Ecto neural progenitor cell (in vitro differentiated cells): Measurements from ENCODE around the gene MACROD2.
"Not testable (repeated sequence)": the region's sequence is repeated elsewhere in the genome, so short reads cannot be mapped to it uniquely, and the experiment has no call there.

Source experiments
- DNase-seq: peaks from one replicate; pipeline ENCODE4 v3.0.0-alpha.2; 2018; ENCODE audit warnings: low spot score

The MACROD2 gene

DNA sequence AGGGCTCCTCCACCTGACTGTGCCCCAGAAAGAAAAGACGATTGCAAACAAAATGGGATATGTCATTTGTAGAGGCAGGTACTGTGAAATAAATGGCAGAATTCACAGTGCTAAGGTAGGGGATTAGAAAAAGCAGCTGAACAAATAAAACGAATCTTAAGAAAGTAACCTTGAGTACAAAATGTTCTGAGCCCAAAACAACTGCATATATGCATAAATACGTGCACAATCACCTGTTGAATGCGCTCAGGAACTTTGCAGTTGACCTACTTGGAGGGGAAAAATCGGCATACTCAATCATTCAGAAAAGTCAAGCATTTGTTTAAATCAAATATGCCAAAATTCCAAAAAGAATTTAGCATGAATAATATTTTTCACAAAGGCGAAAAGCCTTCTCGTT is 1114.2 kb downstream of the MACROD2 start:
- no peak for DNase-seq

DNA sequence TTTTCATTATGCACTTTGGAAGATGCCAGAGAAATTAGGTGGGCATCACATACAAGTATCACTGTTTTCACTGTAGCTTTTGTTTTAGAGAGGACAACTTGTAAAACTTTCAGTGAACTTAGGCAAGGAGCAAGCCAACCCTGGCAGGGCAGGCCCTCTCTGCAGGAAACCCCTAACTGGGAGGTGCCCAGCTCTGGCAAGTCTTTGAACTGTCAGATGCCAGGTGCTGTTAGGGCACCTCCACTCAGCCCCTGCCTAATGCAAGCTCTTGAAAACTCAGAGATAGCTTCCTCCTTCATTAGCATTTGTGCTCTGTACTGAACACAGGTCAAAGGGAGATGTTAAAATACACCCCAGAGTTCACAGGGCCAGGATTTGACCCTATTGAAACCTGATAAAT is 1116.3 kb downstream of the MACROD2 start:
- no peak for DNase-seq

DNA sequence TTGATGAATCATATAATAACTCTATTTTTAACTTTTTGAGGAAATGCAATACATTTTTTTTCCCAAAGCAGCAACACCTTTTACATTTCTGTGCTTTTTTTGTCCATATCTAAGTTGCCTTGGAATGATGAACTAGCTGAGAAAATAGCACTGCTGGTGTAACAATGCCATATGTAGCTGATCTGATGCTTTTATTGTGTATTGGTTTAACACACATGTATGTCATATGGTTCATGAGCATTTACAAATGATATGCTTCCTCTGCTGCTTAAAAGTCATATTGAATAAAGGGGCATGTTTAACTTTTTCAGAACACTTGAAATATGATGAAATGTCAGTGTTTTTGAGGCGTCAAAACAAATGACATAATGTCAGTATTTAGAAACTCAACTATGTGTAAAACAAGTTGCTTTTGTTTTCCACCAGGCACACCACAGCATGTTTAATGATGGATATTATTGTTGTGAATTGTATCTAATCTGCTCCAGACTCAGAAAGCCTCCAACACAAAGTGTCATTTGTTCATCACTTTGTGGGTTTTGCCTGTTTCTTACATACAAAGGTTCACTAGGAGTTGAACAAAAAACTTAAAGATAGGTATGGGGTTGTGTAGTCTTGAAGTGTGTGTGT is 1117.9 kb downstream of the MACROD2 start:
- no peak for DNase-seq

DNA sequence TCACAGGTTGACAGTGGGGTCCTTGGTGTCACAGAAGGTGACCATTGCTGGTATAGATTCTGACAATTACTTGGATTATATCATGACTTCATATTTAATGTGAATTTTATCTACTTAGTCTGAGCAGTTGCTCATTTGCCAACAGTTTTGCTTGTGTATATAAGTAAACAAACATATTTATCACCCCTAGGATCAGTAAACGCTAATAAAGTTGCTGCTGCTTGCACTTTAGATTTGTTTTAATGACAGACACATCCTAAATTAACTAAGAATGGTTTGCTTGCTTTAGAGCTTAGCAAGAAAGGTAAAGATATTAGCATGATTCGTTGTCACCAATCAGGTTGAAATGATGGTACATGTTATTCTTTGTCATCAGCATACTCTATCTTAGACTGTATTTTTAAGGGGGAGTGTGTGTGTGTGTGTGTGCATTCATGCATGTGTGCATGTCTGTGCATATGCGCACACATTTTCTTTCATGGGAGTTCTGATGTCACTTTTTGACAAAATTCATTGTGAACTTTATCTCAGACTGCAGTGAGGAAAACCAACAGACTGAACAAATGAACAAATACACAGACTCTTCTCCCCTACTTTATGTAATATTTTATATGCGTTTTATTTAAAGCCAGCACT is 1124.7 kb downstream of the MACROD2 start:
- DNase-seq: no peak

DNA sequence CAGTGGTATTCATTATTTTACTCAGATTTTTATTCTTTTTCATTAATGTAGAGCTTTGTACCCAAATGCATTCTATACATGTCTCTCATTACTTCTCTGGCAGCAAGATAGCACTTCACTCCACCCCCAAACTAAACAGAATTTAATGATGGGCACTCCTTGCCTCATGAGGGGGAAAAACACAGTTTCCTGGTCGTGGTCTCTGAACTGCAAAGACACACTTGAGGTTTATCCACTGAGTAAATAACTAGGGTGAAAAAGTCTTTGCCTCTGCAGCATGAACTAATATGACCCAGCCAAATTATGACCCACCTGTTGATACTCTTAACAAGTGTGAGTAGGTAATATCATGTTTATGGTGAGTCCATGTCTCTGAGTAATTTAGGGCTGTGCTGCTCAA is 1127.3 kb downstream of the MACROD2 start:
- DNase-seq: no peak

DNA sequence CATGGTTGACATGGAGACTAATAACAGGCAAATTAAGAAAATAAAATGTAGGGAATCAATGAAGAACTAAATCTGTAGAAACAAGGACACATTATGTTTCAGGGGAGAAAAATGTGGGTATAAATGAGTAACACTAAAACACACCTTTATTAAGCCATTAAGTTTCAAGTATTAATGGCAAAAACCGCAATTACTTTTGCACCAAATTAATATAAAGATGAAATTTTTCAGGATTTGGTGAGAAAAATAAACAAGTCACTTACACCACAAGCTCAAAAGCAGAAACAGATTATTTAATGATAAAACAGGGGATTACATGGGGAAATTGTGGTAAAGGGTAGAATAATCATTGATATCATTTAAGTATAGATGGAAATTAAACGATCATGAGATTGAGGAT is 1135.9 kb downstream of the MACROD2 start:
- DNase-seq: no peak

DNA sequence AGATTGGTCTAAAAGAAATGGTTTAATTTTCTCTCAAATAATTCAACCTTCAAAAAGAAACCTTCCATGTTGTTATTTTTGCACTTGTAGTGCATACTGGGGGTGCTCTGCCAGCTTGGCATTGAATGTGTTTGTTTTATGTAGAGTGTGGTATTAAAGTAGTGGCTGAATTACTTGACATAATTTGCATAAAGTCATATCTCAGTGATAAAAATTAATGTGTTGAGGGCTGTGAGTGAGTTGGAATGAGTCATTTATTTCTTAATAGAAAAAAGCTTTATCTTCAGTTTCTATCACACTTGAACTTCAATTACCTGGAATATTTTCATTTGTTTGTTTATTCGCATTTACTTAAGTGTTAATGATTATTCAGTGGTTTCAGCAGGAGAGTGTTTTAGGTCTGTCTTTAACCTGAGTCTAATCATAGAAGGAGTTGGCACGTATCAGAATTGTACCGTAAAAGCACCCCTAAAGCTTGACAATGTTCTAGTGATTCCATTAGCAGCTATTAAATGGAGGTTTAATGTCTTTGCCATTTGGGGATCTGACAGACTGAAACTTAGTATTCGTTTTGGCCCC is 1143.3 kb downstream of the MACROD2 start:
- no peak for DNase-seq

DNA sequence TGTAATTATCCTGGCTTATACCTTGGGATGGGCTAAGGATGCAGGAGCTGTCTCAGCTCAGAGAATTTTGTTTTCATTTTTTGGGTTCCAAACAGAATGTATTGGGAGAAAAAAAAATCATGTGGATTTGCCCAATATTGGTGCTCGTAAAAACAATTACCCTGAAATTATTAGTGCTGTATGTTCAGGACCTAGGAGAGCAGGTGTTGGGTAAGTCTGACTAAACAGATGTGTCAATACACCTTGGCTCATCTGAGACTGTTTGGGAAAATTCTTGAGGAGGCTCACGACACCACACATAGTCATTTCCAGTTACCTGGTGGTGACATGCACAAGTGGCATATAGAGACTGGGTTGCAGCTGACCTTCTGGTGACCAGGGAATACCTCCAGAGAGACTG is 1144.2 kb downstream of the MACROD2 start:
- no peak for DNase-seq

DNA sequence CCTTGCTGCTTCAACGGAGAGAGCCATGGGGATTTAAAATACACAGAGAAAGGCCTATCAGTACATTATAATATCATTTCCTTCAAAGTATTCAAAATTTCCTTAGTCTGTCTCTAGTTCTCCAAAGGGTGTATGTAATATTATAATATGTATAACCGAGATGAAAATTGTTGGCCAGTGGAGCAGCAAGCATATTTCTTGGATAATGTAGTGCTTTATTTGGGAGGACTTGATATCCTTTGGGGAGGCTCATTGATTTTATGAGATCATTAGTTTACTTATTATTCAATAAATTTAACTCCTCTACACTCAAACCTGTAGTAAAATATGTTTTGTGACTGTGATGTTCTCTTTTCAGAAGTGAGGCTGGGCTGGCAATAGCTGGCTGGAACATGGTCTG is 1145.0 kb downstream of the MACROD2 start:
- no peak for DNase-seq

DNA sequence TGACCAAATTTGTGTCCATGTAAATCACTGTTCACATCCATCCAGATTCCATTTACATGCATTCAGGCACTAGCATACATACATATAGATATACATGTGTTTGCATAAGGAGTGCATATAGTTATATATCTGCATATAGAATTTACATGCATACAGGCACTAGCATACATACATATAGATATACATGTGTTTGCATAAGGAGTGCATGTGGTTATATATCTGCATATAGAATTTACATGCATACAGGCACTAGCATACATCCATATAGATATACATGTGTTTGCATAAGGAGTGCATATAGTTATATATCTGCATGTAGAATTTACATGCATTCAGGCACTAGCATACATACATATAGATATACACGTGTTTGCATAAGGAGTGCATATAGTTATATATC is 1145.6 kb downstream of the MACROD2 start:
- DNase-seq: not testable (repeated sequence)

DNA sequence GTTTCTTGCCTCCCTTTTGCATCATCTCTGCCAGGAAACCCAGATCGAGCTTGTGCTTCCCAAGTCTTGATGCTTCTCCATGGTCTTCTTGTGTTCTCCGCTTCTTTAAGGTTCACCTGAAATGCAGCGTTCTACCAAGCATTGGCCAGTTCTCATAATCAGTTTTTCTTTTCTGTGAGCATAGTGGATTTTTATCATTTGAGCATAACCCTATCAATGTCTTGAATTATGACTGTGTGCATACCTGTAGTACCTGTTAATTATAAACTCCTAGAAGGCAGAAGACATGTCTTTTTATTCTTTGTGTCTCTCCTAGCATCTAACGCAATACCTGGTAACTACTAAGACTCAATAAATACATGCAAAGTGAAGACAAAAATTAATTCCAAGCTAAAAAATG is 1146.5 kb downstream of the MACROD2 start:
- no peak for DNase-seq

DNA sequence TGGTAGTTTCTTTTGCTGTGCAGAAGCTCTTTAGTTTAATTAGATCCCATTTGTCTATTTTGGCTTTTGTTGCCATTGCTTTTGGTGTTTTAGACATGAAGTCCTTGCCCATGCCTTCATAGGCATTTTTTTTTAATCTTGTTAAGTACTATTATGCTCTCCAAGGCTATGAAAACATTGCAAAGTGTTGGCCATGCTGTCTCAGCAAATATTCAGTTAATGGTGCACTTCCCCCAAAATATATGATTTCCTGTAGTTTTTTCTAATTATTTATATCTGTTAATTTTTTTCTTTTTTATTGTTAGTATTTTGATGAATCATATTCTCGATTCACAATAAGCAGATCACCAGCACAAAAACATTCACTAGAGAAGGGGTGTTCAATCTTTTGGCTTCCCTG is 1148.2 kb downstream of the MACROD2 start:
- DNase-seq: no peak

DNA sequence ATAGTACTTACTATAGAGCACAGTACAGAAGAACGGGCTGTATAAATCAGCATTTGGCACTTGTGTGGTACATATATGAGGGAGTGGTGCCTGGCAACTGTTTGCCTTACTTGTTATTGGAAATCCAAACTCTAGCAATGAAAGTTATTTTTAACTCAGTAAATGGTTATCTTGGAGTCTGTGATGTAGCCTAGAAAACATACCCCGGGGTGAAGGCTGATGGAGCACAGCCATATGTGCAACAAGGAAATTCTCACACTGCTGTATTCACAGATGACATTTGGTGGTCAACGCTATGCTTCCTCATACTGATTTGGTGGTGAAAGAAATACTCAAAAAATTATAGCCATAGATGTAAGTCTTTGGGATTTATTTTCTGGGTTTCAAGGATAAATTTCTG is 1149.6 kb downstream of the MACROD2 start:
- no peak for DNase-seq

DNA sequence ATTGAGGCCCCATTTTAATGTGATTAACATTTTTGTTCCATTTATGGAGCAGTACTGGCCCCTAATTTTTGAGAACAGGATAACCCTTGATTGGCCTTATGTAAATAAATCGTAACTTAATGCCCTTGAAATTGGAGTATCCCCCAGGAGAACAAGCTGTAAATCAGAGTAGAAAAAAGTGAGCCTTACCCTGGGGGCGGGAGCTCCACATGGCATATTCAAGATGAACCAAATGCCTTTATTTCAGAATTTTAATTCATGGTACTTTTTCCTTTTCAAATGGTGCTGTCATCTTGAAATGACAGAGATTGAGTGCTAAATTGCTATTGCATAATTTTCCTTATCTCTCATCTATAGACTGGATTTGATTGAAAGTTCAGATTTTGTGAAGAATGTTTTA is 1151.6 kb downstream of the MACROD2 start:
- no peak for DNase-seq

DNA sequence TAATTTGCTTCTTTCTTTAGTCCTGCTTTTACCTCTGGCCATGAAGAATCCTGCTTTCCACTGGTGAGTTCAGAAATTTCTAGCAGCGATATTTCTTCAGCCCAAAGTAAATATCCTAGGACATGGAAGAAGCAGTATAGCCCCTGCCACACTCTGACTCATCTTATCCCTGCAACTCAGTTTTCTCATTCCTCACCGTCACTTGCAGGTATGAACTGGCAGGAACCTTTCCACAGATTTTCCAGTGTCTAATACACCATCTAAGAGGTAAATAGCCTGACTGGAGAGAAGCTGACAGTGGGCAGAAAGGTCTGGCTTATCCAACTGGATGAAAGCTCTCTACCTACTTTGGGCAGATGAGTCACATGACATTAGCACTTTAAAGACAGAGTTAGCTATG is 1158.8 kb downstream of the MACROD2 start:
- no peak for DNase-seq

DNA sequence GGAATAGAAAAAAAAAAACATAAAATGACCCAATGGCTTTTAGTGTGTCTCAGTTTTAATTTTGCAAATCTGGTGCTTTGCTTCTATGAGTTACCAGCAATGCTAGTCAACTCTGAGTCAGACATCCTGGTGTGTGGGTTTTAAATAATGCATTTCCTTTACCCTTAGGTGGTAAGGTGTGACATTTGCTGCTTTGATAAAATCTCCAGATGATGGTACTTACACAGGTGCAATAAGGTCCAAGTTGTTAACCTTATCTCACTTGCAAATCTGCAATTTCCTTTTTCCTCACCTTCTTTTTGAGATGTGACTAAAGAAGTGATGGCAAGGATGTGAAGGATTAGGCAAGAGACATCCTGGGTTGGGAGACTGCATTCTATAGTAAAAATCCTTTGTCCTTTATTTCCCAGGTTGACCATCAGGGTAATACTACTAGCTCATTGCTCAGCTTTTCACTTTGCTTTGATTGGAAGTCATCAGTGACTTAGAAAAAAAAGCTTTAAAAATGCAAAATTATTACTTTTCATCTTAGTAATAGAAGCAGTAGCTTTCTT is 1160.6 kb downstream of the MACROD2 start:
- no peak for DNase-seq

DNA sequence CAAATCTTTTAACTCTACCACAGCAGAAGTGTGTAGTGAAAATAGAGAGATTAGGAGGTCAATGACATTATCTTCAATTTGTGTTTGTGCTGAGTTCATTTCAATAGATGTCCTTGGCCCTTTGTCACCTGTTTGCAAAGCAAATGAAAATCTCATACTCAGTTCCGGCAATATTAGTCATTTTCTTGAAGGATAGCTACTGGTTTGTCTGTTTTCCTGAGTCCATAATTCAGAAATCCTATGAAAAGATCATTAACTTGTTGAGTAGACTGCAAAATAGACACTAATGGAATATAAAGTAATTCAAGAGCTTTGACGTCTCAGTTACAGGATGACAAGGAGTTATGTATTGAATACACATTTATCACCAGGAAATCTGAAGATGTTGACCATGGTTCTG is 1163.2 kb downstream of the MACROD2 start:
- DNase-seq: no peak

DNA sequence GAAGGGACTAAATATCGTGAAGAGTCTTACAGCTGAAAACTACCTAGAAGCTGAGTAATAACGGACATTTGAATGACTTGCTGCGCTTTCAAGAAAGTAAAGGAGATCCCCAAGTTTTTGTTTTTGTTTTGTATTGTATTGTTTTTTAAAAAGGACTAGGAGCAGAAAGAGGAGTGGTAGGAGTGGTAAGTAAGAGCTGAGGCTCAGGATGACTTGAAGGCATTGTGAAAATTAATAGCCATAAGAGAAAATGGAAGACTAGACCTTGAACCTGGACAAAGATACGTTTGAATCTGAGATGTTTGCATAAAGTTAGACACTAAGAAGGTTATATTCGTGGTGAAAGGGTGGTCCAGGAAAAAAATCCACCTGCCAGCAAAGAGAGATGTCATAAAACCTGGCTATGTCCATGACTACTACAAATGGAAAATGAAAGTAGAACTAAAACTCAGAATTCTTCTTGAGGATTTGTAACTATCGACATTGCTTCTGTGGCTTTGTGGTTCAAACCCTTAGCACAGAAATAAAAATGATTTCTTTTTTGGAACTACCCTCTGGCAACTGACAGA is 1166.8 kb downstream of the MACROD2 start:
- DNase-seq: no peak

DNA sequence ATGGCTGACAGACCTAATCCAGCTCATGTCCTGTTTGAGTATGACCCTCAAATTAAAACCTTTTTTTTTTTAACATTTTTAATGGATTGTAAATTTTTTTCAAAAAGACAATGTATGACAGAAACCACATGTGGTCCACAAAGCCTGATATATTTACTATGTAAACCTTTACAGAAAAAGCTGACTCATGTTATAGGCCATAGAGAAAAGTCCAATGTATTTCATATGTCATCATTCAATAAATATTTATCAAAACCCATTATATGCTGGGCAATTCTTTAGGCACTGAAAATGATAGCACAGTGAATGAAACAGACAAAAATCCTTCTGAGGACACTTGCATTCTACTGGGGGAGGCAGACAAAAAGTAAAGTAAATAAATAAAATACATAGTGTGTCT is 1168.3 kb downstream of the MACROD2 start:
- no peak for DNase-seq

DNA sequence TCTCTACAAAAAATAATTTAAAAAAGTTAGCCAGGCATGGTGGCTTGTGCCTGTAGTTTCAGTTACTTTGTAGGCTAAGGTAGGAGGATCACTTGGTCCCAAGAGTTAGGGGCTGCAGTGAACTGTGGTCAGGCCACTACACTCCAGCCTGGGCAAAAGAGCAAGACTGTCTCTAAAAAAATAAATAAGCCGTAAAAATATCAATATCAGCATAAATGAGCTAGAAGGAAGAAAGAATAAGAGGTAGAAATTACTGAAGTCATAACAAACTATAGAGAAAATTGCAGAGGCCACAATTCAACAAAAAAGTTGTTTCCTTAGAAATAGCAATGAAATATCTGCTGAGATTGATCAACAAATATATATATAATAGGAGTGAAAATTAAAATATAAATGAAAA is 1169.4 kb downstream of the MACROD2 start:
- no peak for DNase-seq

DNA sequence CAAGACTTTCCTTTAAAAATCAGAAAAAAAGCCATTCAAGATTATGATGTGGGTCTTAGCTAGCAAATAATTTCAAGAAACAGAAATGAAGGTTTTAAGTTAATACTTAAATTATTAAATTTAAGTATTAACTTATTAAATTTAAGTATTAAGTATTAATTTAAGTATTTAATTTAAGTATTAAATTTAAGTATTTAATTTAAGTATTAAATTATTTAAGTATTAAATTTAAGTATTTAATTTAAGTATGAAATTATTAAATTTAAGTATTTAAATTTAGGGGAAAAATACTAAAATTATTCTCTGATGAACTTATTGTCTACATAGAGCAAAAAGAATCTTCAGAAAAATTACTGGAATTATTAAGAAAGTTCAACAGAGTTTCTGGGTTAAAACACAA is 1171.4 kb downstream of the MACROD2 start:
- DNase-seq: no peak

DNA sequence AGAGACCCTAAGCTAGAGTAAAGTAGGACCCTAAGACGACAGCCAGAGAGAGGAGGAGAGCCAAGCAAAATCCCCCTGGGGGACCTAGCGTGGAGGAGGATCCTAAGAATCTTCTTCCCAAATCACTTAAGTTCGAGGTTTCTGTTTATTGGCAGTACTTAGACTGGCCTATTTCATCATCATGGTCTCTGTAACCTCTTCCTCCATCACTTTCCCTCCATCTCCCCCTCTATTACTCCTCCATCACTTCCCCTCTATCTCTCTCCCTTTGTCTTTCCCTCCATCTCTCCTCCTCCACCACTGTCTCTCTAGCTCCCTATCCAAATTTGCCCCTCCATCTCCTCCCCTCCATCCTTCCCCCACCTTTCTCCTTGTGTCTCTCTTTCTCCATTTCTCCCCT is 1175.7 kb downstream of the MACROD2 start:
- DNase-seq: no peak

DNA sequence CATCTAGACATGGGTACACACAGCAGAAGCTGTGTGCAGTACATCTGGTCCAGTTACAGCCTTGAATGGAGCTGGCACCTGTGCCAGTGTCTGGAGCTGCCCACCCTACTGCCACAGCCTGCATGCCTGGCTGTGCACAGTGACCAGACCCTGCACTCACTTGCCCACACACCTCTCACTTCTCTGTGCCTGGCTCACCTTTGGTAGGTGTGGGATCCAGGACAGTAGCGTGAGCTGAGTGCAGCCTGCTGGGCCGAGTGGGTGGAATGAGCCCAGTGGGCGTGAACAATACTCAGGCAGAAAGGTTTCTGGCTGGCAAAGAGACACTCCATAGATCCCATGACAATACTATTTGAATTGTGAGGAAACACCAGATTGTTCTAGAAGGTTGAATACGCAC is 1181.6 kb downstream of the MACROD2 start:
- DNase-seq: no peak
